Measurements from ENCODE around the gene MAPK12. TPM values are rescaled to one million over a fixed set of nuclear protein-coding genes. Genes with fewer than 3 reads are reported as not detected.

The MAPK12 gene
- total RNA-seq, 1 donor from 2014 or later = 74.8 TPM

DNA sequence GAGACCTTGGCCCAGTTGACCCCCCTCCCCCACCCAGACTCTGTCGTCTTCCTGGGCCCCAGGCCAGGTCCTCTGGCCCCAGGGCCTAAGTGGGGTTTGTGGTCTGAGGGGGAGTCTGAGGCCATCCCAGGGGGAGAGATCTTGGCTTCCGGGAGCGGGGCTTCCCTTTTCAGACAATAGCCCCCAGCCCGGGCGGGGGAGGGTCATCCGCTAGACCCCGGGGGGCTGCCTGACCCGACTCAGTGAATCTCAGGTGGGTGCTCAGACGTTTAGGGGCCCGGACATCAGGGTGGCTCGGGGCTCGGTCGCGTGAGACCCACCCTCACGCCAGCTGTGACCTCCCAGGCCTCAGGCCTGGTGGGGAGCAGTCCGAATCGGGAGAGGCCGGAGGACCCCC lies 8.1 kb upstream of the MAPK12 start:
- no peak for DNase-seq (ENCODE audit: extremely low read depth, low read depth, low spot score)

DNA sequence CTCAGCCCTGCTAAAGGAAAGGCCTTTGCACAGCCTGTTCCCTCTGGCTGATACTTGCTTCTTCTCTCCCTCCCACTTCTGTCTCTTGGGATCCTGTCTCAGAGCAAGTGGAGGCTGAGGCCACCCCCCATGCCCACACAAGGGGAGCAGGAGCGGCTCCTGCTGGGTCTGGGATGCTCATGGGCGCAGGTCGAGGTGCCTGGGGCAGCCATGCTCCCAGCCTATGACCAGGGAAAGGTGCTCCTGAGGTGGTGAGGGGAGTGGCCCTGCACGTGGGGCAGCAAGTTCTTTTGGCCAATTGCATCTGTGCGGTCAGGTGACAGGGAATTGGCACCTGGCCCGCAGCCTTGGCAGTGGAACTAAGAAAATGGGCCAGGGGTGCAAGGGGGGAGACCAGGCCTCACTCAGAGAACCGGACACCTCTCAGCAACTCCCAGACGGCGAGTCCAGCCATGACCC lies 7.2 kb upstream of the MAPK12 start:
- no peak for DNase-seq (ENCODE audit: extremely low read depth, low read depth, low spot score)

DNA sequence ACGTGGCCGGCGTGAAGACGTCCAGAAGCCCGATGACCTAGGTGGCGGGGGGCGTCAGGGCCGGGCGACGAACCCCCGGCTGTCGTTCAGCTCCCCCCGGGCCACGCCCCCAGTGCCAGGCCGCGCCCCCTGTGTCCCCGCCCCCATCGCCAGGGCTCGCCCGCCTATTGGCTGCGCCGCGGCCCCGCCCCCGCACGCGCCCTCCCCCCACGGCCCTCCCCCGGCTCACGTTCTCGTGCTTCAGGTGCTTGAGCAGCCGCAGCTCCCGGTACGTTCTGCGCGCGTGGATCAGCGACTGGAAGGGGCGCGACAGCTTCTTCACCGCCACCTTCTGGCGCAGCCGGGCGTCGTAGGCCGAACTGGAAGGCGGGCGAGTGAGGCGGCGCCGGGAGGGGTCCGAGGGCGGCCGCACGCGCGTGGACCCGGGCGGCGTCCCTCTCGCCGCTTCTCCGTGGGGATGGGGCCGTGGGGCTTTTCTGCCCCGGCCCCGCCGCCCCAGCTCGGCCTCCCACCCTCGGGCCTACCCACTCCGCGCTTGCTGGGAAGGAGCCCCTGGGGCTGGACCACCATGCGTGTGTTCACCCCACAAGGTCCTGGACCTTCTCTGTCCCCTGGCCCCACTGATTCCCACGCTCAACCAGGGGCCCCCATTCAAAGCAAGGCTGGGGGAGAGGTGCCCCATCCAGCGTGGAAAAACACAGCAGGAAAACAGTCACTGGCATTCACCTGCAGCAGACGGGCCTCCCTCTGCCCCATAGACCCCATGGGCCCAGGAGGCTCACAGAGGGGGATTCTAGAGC lies 6.3 kb upstream of the MAPK12 start:
- no peak for DNase-seq (ENCODE audit: extremely low read depth, low read depth, low spot score)

DNA sequence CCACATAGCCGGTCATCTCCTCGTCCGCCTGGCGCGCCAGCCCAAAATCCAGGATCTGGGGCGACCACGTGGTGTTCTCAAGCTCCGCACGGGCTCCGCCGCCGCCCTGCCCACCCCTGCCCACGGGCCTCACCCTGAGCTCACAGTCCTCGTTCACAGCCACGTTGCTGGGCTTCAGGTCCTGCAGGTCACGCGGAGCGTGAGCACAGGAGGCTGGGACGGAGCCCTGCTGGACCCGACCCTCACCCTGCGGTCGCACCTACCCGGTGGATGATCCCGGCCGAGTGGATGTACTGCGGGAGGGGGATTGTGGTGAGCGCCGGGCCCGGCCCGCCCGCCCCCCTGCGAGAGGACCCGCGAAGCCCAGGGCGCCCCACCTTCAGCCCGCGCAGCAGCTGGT lies 5.5 kb upstream of the MAPK12 start:
- no peak for DNase-seq (ENCODE audit: extremely low read depth, low read depth, low spot score)

DNA sequence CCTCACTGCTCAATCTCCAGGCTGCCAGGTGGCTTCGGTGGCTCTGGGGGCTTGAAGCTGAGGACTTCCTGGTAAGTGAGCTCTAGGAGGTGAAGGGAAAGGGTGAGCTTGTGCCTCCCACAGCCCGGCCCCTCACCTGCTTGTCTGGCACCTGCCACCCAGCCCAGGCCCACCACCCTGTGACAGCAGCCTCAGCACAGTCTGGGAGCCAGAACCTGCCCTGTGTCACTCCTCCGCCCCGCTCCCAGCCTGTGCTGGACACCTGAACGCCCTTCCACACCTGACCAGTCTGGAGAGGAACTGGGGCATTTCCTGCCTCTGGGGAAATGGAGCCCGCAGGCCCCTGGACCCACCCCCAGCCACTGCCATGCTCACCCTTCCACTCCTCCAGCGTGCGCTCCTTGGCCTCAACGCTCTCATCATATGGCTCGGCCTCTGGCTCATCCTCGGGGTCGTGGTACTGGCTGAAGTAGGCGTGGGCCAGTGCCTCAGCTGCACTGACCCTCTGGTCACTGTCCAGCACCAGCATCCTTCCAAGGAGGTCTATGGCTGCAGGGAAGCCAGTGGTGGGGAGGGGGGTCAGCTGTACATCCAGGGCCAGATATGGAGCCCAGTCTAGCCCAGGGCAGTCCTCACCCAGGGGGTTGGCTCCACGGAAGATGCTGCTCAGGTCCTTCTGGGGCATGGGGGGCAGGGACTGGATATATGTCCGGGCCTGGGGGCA lies 3.6 kb upstream of the MAPK12 start:
- DNase-seq (ENCODE audit: extremely low read depth, low read depth, low spot score) = no peak

DNA sequence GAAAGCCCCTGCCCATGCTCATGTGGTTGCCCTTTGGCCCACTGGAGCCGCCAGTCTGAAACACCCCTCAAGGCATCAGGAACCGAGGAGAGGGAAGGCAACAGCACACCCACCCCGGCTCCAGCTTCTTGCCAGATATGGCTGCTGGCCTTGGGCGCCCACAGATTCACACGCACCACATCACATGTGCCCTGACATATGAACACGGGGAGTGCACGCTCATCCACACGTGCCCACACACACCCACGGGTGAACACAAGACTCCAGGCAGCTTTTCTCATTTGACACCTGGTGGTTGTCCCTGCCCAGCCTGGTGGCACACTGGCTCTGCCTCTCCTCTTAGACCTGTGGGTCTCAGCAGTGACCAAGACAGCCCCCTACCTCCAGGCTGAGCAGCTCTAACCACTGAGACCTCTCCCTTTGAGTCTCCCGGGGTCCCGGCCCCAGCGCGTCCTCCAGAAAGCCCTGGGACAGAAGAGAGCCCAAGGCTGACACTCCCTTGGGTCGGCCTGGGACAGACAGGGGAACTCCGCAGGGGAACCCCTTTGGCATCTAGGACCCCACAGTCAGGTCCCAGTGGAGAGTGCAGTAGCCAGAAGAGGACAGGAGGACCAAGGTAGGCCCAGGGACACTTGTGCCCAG lies 2.7 kb upstream of the MAPK12 start:
- no peak for DNase-seq (ENCODE audit: extremely low read depth, low read depth, low spot score)

DNA sequence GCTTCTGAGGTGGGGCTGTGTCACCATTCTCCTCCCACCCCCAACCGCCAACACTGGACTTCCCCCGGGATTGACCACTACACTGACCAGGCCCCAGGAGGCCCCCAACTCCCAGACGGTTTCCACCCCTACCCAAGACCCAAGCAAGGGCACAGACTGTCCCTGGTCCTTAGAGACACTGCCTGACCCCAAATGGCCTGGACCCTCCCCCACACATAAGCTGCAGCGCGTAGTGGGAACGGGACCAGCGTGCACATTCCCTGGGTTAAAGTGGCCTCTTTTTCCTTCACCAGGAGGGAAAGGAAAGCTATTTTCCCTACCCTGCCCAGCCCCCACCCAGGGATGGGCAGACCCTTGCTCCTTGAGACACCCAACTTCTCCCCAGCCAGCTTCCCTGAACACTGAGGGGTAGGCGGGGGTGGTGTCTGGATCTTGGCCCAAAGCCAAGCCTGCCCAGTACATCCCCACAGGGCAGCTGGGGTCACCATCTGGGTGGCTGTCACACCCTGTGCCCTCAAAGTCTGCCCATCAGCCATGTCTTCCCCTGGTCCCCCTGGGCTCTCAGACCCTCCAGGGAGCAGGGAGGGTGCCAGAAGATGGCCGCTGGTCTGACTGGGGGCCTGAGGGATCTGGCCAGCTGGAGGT lies 1.6 kb upstream of the MAPK12 start:
- no peak for DNase-seq (ENCODE audit: extremely low read depth, low read depth, low spot score)

DNA sequence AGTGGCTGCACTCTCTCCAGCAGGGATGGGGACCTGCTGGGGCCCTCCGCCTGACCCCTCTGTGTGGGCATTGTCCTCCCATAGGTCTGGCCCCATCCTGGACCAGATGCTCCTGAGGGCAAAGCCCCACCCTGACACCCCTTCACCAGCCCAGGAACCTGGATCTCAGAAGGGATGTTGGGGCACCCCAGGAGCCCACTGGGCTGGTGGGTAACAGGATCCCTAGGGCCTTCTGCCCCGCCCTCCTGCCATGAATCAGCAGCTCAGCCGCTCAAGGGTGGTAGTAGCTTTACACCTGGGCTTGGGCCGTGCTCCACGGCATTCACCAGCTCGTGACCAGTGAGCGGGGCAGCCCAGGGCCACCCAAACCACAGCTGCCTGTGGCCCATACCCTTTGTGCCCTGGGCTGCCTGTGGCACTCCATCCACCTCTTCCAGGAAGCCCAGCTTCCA lies 1.0 kb upstream of the MAPK12 start:
- no peak for DNase-seq (ENCODE audit: extremely low read depth, low read depth, low spot score)

DNA sequence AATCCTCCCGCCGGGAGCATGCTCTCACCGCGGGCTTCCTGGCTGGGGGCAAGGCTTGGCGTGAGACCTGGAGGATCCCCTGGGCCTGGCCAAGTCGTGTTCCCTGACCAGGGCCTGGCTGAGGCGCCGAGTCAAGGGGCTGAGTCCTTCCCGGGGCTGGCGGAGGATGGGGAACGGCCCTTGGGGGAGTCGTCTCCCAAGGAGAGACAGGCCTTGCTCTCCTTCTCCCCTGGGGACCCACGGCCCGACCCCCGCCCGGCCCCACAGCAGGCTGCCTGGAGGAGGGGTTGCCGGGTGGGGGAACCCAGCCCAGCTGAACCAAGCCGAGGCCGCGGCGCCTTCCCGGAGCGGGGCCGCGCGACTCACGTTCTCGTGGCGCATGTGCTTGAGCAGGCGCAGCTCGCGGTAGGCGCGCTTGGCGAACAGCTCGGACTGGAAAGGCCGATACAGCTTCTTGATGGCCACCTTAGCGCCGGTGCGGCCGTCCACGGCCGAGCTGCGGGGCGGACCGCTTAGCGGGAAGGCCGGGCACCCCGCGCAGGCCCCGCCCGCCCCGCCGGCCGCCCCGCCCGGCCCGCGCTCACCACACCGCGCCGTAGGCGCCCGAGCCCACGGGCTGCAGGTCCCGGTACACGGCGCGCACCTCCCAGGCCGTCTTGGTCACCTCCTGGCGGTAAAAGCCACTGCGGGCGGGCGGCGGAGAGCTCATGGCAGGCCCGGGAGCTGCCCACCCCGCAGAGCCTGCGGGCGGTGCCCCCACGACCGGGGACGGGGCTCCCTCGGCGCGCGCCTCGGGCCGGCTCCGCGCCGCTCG lies 475 bp downstream of the MAPK12 start:
- no peak for DNase-seq (ENCODE audit: extremely low read depth, low read depth, low spot score)

DNA sequence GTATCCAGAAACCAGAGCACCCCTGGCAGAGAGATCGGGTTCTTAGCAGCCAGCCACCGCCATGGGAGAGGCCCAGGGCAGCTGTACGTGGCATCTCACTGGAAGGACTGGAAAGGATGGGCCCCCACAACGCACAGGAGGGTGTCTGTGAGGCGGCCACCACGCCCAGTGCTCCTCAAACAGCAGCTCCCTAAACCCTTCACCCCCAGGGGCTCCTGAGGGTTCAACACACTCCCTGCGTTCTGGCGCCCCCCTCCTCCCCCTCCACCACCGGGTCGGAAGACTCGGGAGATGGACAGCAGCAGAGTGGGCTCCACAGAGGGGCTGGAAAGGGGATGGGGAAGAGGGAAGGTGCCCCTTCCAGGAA lies 1.1 kb downstream of the MAPK12 start:
- no peak for DNase-seq (ENCODE audit: extremely low read depth, low read depth, low spot score)

DNA sequence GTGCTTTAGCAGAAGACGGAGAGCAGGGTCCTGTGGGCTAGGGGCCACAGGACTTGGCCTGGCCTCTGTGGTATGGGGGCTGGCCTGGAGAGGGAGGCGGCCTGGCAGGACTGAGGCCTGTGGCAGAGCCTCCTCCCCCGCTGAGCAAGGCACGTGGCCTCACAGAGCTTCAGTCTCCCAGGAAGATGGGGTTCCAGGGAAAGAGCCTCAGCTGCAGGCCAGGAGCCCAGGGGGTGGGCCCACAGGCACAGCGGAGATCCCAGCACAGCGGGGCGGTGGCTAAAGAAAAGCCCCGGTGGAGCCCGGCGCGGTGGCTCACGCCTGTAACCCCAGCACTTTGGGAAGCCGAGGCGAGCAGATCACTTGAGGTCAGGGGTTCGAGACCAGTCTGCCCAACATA lies 2.2 kb downstream of the MAPK12 start:
- DNase-seq (ENCODE audit: extremely low read depth, low read depth, low spot score) = no peak

DNA sequence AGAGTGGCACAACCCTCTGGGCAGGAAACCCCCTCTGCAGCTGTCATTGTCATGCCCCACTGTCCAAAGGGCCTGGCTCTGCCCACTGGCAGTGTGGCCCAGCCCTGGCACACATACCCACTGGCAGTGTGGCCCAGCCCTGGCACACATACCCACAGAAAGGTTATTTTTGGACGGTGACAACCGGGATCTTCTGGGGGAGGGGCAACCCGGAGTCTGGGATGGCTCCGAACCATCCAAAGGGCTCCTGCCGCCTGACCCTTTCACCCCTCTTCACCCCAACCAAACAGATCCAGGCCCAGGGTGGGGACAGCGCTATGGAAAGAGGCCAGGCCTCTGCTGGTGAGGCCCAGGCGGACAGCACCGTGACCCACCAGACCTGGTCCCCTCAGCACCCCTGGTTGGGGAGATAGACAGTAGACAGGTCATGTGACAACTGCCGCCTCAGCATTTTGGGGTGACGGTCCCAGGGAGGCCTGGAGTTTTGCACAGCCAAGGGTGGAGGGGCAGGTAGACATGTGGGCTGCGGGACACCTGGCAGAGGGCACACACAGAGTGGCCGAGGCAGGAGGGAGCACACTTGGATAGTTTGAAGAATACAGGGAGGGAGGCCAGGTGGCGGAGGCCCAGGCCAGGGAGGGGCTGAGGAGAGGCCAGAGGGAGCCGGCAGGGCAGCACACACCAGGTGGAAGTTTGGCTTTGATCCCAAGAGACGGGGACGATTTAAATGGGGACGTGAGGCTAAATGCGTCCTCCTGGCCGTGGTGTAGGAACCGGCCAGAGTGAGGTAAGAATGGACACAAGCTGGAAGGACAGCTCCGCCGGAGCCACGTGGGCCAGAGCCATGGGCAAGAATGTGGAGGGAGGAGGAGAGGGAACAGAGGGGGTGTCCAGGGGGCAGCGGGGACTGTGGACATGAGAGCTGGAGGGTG lies 2.9 kb downstream of the MAPK12 start:
- DNase-seq (ENCODE audit: extremely low read depth, low read depth, low spot score) = no peak

DNA sequence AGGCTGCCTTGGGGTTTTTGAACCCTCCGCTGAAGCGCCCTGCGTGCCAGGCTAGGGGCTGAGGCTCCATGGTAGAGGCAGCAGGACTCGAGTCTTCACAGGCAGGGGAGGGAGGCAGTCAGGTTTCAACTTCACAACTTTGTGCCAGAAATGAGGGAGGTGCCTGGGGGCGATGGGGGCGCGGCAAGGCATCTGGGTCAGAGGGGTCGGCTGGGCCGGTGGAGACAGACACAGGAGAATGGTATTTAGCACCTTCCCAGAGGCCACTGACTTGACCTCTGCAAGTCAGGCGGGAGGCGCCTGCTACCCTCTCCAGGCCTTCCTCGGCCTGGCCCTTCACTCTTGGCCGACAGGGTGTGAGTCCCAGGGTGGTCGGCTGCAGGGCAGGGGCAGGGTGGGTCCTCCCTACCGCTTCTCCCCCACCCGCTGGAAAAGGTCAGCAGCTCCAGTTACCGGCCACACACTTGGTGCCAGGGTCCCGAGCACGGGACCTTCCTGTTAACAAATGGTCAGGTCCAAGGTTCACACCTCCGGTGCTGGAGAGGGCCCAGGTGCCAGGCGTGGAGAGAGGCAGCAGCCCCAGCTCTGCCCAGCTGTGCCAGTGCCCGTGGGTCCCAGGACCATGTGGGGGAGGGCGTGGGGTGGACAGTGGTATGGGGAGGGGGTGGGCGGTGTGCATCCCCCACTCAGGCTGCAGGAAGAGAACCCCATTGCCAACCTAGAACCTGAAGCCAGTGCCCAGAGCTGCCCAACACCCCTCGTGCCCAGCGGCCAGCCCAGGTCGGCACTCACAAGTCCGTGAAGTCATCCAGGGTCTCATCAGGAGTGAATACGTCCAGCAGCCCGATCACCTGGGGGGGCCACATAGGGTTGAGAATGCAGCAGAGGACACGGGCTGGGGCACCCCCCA lies 3.8 kb downstream of the MAPK12 start:
- no peak for DNase-seq (ENCODE audit: extremely low read depth, low read depth, low spot score)

DNA sequence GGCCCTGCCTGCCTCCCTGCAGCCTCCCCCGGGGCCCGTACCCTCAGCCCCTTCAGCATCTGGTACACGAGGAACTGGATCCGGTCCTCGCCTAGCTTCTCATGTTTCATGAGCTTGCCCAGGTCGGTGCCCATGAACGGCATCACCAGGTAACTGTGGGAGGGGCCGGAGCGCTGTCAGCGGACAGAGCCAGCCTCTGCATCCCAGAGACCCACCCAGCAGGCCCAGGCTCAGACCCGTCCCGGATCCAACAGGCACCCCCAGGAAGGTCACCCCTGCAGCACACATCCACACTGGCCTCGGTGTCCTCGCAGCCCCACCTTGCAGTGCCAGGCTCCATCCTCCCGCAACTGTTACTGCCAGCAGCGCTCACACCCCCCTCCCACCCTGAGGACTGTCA lies 4.4 kb downstream of the MAPK12 start:
- DNase-seq (ENCODE audit: extremely low read depth, low read depth, low spot score) = no peak

DNA sequence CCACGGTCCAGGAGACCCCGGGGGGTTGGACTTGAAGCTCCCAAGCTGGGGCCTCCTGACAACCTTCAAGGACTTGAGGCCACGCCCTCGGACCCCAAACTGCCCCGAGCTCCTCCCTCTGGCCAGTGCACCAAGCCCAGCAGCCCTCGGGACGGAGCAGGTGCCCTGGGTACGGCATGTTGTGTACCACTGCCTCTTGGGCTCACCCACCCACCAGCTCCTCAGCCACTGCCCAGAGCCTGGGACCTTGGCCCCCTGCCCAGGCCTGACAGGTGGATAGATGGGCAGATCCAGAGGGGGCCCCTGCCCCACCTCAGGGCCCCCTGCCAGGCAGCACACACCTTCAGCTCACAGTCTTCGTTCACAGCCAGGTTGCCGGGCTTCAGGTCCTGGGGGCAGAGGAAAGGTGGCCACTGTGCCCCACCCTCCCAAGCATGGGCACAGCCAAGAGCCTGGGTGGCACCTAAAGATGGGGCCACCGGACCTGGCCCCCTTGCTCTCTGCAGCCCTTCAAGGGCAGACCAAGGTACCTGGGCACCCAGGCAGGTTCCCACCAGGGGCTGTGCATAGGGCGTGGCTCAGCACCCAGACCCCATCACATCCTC lies 5.1 kb downstream of the MAPK12 start:
- no peak for DNase-seq (ENCODE audit: extremely low read depth, low read depth, low spot score)

DNA sequence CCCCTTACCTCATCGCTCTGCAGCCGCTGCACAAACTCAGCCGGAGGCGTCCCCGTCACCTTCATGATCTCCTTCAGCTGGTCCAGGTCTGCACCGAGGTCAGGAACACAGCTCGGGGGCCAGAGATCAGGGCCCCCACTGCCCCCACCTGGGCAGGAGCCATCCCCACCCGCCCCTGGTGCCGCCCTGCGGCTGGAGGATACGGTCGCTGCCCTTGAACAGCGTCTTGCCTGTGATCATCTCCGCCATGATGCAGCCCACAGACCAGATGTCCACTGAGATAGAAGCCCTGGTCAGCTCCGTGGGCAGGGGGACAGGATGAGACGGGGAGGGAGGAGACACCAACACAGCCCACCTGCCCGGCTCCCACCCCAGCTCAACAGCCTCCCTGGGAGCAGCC lies 5.9 kb downstream of the MAPK12 start:
- DNase-seq (ENCODE audit: extremely low read depth, low read depth, low spot score) = no peak

DNA sequence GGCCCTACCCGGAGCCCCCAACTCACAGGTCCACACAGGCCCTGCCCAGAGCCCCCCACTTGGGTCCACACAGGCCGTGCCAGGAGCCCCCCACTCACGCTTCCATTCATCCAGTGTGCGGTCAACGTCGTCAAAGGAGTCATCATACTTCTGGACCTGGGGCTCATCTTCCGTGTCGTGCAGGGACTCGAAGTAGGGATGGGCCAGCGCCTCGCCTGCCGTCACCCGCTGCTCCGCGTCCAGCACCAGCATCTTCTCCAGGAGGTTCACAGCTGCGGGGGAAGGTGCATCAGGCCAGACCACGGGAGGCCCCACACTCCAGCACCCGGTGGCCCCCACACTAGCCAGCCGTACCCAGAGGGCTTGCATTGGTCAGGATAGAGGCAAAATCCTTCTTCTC lies 6.4 kb downstream of the MAPK12 start:
- DNase-seq (ENCODE audit: extremely low read depth, low read depth, low spot score) = no peak

DNA sequence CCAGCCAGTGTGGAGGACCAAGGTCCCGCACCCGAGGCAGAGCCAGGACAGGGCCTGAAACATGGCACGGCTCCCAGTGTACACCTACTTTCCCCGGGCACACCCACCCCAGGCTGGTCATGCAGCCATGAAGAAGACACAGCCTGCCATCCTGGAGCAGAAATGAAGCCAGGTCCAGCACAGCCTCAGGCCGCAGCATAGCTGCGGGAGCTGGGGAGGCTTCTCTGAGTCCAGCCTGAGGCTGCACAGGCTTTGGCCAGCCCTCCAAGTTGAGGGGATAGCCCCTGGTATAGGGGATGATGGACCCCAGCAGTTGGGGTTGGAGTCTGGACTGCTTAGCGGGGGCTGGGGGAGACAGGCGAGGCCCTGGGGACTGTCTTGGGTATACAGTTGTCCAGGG lies 7.5 kb downstream of the MAPK12 start:
- no peak for DNase-seq (ENCODE audit: extremely low read depth, low read depth, low spot score)
